BJ (cell line): ENCODE measurements around the gene SPACA4. TPM values are rescaled to one million over a fixed set of nuclear protein-coding genes. Genes with fewer than 3 reads are reported as not detected.

Source experiments
- CTCF ChIA-PET: fragments of 350-600 bp; formaldehyde crosslinking; extraction: SDS; loops from one replicate; lab custom pipeline; 2021; ENCODE audit warnings: antibody characterized with exemption, inconsistent platforms; lab: Yijun Ruan, JAX
- POLR2A ChIA-PET: fragments of 300-600 bp; sonication (Branson Sonifier 250); formaldehyde crosslinking; extraction: SDS; loops from one replicate; lab custom pipeline; 2021; ENCODE audit warnings: antibody characterized with exemption; lab: Charles Lee
- DNase-seq: peaks from one replicate; pipeline ENCODE4 v3.0.0-alpha.2; 2011; ENCODE audit warnings: low read depth
- H3K27me3 ChIP-seq: 2 replicates; pipeline ENCODE4 v1.6.0; 2011; ENCODE audit warnings: low read length; ENCODE audit not compliant: control insufficient read depth, insufficient read depth
- H3K36me3 ChIP-seq: 2 replicates; pipeline ENCODE4 v1.5.1; 2011; ENCODE audit warnings: low read length; ENCODE audit not compliant: control insufficient read depth, insufficient read depth
- H3K4me3 ChIP-seq: 2 replicates; pipeline ENCODE4 v1.5.1; 2011; ENCODE audit warnings: low read depth, mild to moderate bottlenecking, control low read depth, low read length
- CTCF ChIP-seq: IDR thresholded peaks from 2 replicates; pipeline ENCODE4 v1.5.1; 2011; ENCODE audit warnings: low read depth, mild to moderate bottlenecking, control low read depth, inconsistent platforms, low read length, moderate library complexity; ENCODE audit not compliant: insufficient read depth
- polyA plus RNA-seq: library from polyadenylated mRNA; depleted of rRNA; stranded (reverse); fragments of >200 nt; gene quantifications from 2 replicates; pipeline ENCODE4 v1.2.3, GENCODE V29; 2011

SPACA4 gene
- polyA plus RNA-seq, 1 experiment, result not detected

- POLR2A ChIA-PET, result no interaction called here
- H3K27me3 ChIP-seq, result peaks cover 4% of the 10 kb centered on the region; the same call in 1 of the 2 replicates
- no peaks in the 10 kb centered on the region for H3K36me3 ChIP-seq
- H3K4me3 ChIP-seq, result peak within 1 kb of the TSS; percentile 65
- CTCF ChIA-PET, result interaction anchor here (1.2 kb wide), 1 partner anchor 9 kb away, joined by 3 read pairs; no protein-coding TSS in a partner anchor
- no peak for DNase-seq
- TF ChIP-seq CTCF, result peak; percentile 24; the same call in 1 of the 2 replicates
These were observed 30.4 kb downstream of the SPACA4 start, which contains the start of gene DBP for GRCh38 chr19:48636859-48637448. Gene DBP, minus strand, starts transcription at chr19:48637379. Its CDS starts 385 bp downstream, at chr19:48636994.

GRCh38 chr19:48637449-48637947 lies 31.0 kb downstream of the SPACA4 start:
- Histone ChIP-seq H3K27me3 (peaks cover 4% of the 10 kb centered on the region; the same call in 1 of the 2 replicates), H3K36me3 (no peaks in the 10 kb centered on the region), H3K4me3 (peak overlapping the region; percentile 65)
- DNase-seq, result peak; percentile 97
- POLR2A ChIA-PET, result no interaction called here
- CTCF ChIA-PET, result interaction anchor here (1.2 kb wide), 1 partner anchor 10 kb away, joined by 3 read pairs; no protein-coding TSS in a partner anchor
- TF ChIP-seq CTCF, result no peak

DNA sequence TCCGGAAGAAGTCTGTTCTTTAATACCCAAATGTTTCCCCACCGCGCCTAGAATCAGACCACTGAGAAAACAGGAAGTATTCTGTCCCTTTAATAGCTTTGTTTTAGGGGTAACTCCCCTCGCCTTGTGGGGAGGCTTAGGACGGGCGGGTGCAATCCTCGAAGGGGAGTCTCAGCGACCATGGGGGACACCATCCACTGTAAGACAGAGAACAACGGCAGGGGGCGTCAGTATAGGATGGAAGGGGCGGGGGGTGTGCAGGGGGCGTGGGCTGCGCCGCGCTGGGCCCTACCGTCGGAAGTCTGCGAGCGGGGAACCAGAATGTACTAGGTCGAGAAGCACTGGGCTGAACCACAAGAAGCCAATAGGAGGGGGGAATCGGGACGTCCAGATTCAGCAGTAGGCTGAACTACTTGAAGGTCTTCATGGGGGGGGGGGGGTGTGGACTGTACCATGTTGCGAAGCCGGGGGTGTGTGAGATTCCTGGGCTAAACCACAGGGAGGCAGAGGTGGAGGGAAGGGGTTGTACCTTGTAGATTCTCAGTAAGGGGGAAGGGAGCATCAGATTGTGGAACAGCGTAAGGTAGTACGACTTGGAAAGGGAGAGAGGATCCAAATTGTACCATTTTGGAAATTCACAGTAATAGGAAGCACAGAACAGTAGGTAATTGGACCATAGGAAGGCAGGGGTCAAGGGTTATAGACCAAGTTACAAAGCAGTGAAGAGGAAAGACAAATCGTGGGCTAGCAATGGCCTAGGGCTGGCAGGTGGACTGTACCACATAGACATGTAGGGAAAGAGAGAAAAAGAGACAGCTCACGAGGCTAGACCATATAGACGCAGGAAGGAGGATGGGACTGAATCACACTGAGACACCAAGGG lies 31.6 kb downstream of the SPACA4 start:
- Histone ChIP-seq H3K36me3 (no peaks in the 10 kb centered on the region), H3K27me3 (peaks cover 4% of the 10 kb centered on the region; the same call in 1 of the 2 replicates), H3K4me3 (peak overlapping the region; percentile 65)
- ChIA-PET CTCF (no interaction called here), POLR2A (no interaction called here)
- peak; percentile 34; the same call in 1 of the 2 replicates for TF ChIP-seq CTCF
- peak; percentile 59 for DNase-seq

GRCh38 chr19:48638831-48639381 lies 32.4 kb downstream of the SPACA4 start:
- H3K4me3 ChIP-seq, result no peak overlapping the region
- peaks cover 4% of the 10 kb centered on the region; the same call in 1 of the 2 replicates for H3K27me3 ChIP-seq
- no peaks in the 10 kb centered on the region for H3K36me3 ChIP-seq
- no peak for DNase-seq
- TF ChIP-seq CTCF, result no peak
- ChIA-PET CTCF (interaction anchor here (0.6 kb wide), 1 partner anchor 15 kb away, joined by 3 read pairs; no protein-coding TSS in a partner anchor), POLR2A (no interaction called here)
